ENCODE data around the gene SH3RF3.

GRCh38 chr2:109287838-109288237, 158.8 kb downstream of the SH3RF3 start:
- TF ChIP-seq EZH2 (IDR thresholded peaks at IDR 0.05; ENCODE audit: low read length, missing control alignments) (no peak), CTCF (conservative IDR thresholded peaks at IDR 0.05 in 1 of 2, IDR thresholded peaks at IDR 0.05 in 1 of 2; ENCODE audit: low read depth in 1 of 2, low read length in 2 of 2) (no peak)

Data from fibroblast of lung (primary cell).